Measurements from ENCODE around the gene EDARADD.

The EDARADD gene

GRCh38 chr1:236520445-236521005, 126.4 kb downstream of the EDARADD start:
- DNase-seq = no peak

DNA sequence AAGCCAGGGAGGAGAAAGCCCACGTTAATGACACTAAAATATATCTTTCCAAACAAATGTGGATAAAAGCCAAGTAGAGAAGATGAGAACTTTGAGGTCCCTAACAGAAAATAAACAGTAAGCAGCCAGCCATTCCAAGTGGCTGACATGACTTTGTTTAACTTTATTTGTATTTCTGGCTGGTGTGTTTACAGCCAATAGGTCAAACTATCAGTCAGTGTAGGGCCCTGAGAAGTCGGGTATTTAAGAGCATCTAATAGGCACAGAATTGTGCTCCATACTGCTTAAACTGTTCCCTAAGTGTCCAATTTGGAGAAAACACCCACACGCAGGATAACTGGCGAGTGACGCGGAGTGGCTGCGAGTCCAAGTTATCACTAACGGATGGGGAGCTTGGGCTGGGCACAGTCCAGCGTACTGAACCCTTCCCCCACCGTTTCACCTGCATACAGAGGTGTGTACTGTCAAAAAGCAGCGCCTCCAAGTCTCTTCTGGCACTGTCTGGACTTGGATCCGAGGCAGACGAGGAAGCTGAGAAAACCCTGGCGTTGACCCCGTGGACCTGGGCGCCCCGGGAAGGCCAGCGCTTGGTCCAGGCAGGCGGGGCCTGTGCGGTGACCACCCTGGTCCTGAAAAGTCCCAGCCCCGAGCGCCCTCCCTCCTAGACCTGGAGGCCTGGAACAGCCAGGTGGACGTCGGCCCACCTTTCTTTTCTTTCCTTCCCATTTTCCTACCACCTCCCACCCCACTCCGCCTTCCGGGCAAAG, 129.0 kb downstream of the EDARADD start:
- DNase-seq = no peak

- peak; percentile 90 for DNase-seq
Measured at GRCh38 chr1:236523704-236524141, 129.6 kb downstream of the EDARADD start, which contains the start of gene LGALS8. Gene LGALS8, plus strand, starts transcription at chr1:236523982. Its CDS starts 2,089 bp downstream, at chr1:236526071.

DNA sequence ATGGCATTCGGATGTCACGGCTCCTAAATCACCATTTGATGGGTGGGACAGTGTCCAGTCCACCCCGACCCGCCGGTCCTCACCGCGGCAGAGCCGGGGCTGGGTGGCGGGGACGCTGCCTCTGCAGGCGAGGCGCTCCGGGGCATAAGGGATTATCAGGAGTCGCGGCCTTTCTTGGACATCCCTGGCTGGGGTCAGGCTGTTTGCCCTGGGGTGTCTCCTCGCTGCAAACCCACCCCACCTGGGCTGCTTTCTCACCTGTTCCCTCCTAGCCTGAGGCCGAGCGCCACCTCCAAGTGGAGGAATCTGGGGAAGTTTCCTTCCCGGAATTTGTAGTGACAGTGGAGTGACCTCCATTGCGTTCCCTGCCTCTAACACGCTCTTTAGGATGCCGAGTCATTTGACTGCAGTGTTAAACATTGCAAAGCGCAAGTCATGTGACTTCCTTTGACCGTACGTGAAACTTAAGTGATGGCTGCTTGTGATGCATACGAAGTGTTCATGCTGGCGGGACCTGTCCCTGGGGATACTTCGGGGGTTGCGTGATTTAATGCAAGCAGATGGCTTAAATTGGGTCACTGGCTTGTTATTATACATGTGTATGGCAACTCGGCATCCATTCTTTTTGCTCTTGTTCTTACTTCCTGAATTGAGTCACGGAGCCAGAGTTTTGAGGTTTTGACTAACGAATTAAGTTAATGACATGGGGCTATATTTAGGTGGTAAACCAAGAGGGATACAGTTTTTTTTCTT, 130.2 kb downstream of the EDARADD start:
- peak; percentile 81 for DNase-seq

DNA sequence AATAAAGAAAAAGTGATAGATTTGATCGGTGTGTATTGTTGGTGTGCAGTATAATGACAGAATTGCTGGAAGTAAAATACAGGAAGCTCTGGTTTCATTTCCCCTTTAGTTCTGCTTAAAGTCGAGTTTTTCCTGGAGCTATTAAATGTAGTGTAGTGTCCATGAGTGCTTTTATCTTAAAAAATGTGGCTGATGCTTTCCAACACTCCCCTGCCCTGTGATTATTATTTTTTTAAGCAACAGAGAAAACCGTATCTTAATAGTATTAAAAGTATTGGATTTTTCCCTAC, 130.8 kb downstream of the EDARADD start:
- no peak for DNase-seq

- DNase-seq = no peak
Measured at GRCh38 chr1:236526079-236526478, 132.0 kb downstream of the EDARADD start.

- no peak for DNase-seq
Measured at GRCh38 chr1:236530286-236530685, 136.2 kb downstream of the EDARADD start.

DNA sequence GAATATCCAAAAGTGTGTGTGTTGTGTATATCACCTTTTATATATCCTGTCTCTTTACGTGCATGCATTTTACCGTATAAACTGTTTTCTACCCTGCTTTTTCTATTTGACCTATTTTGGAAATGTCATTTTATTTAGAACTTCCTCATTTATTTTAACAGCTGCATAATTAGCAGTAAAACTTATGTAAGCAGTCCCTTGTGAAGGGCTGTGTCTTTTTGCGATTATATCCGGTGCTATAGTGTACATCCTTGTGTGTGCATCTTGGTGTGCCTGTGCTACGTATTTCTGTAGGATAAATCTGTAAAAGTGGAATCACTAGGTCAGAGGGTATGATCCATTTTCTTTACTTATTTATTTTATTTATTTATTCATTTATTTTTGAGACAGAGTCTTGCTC, 136.9 kb downstream of the EDARADD start:
- no peak for DNase-seq

DNA sequence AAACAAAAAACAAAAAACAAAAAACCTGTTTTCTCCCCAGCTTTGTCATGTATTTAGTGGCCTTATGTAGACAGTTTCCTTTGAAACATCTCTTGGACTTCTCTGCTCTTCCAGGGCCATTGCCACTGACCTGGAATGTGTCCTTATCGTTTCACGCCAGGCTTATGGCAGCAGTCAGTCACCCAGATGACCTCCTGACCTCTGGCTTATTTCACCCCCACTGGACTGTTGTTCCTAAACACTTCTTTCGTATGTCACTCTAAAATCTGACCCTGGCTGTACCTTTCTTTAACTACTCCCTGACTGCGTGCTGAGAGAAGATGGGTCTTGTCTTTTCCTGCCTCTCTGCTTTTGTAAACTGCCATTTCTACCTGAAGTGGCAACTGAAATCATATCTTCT, 138.8 kb downstream of the EDARADD start:
- no peak for DNase-seq

GRCh38 chr1:236534151-236534651, 140.1 kb downstream of the EDARADD start:
- DNase-seq = no peak
